Breast epithelium (tissue), 4 donors: ENCODE data around the gene COBLL1. TPM values are rescaled to one million over a fixed set of nuclear protein-coding genes. Genes with fewer than 3 reads are reported as not detected.

Source experiments
- DNase-seq, 2 donors: peaks; one replicate each; pipeline ENCODE4 v3.0.0-alpha.2; 2019; ENCODE audit warnings: low spot score in 2 of 2
- H3K27ac ChIP-seq, 2 donors: fragments of 200-600 bp; sonication (generic) in 1 of 2; one replicate each; pipeline ENCODE4 v1.5.1; 2016 to 2019; ENCODE audit warnings: mild to moderate bottlenecking in 1 of 2
- H3K27me3 ChIP-seq, 2 donors: fragments of 200-600 bp; sonication (generic) in 1 of 2; one replicate each; pipeline versions ENCODE4 v1.5.1 to v1.6.0; 2017 to 2019; ENCODE audit warnings: control low read depth in 1 of 2, mild to moderate bottlenecking in 1 of 2
- H3K36me3 ChIP-seq: fragments of 200-600 bp; one replicate; pipeline ENCODE4 v1.5.1; 2019
- H3K4me1 ChIP-seq, 2 donors: fragments of 200-600 bp; sonication (generic); one replicate each; pipeline ENCODE4 v1.5.1; 2016 to 2019; ENCODE audit warnings: control low read depth in 1 of 2
- H3K4me3 ChIP-seq, 3 donors: fragments of 200-600 bp; sonication (generic); 1 replicate in 2 of 3; 2 replicates in 1 of 3; pipeline ENCODE4 v1.5.1; 2016 to 2019; ENCODE audit warnings: mild to moderate bottlenecking in 3 of 3, moderate library complexity in 2 of 3
- H3K9me3 ChIP-seq, 2 donors: fragments of 200-600 bp; sonication (generic) in 1 of 2; one replicate each; pipeline ENCODE4 v1.5.1; 2016 to 2019; ENCODE audit warnings: control low read depth in 1 of 2
- CTCF ChIP-seq, 3 donors: fragments of 450-650 bp; IDR thresholded peaks; one replicate each; pipeline ENCODE4 v1.5.1; 2016 to 2017; ENCODE audit warnings: antibody characterized with exemption in 3 of 3, mild to moderate bottlenecking in 3 of 3, moderate library complexity in 3 of 3
- POLR2A ChIP-seq: fragments of 450-650 bp; IDR thresholded peaks from one replicate; pipeline ENCODE4 v1.6.1; 2016; ENCODE audit warnings: antibody characterized with exemption, mild to moderate bottlenecking, moderate library complexity
- POLR2AphosphoS5 ChIP-seq, 3 donors: sonication (generic); formaldehyde crosslinking; IDR thresholded peaks; one replicate each; pipeline ENCODE4 v1.6.1; 2017; ENCODE audit warnings: antibody characterized with exemption in 3 of 3
- intact Hi-C: fragments of 100-400 bp; cut with DNase I; formaldehyde crosslinking; loops from one replicate; pipeline ENCODE4 v1.15.1; 2023; ENCODE audit warnings: low total_unique reads
- total RNA-seq, 3 donors: library from RNA; depleted of rRNA; stranded (reverse); fragments of >200 nt; gene quantifications; one replicate each; pipeline ENCODE4 v1.1.0, GENCODE V29; 2016

COBLL1 gene
- total RNA-seq, 3 donors from 2014 or later, result 43.6 to 92.8 (median 75.8) TPM

- no peak for DNase-seq
- no peaks in the 10 kb centered on the region for H3K9me3 ChIP-seq
- intact Hi-C loops, result no loop called here
- TF ChIP-seq POLR2AphosphoS5 (IDR thresholded peaks at IDR 0.05), result no peak
- TF ChIP-seq POLR2A, result no peak
- TF ChIP-seq CTCF (IDR thresholded peaks at IDR 0.05), result no peak
- no peaks in the 10 kb centered on the region for H3K36me3 ChIP-seq
- no peaks in the 10 kb centered on the region for H3K27me3 ChIP-seq
- H3K27ac ChIP-seq, result peak overlapping the region in 1 of 2 donors; percentile 20
- no peak overlapping the region for H3K4me3 ChIP-seq
- H3K4me1 ChIP-seq, result no peaks in the 10 kb centered on the region
Observed at GRCh38 chr2:164831887-164832286, 9.7 kb downstream of the COBLL1 start.

- intact Hi-C loops, result no loop called here
- Histone ChIP-seq H3K36me3 (no peaks in the 10 kb centered on the region), H3K27me3 (no peaks in the 10 kb centered on the region), H3K9me3 (no peaks in the 10 kb centered on the region), H3K27ac (no peak overlapping the region), H3K4me1 (no peaks in the 10 kb centered on the region), H3K4me3 (no peak overlapping the region)
- TF ChIP-seq POLR2A (no peak), POLR2AphosphoS5 (IDR thresholded peaks at IDR 0.05) (no peak), CTCF (IDR thresholded peaks at IDR 0.05) (no peak)
- no peak for DNase-seq
Observed at GRCh38 chr2:164831180-164831579, 10.4 kb downstream of the COBLL1 start.

DNA sequence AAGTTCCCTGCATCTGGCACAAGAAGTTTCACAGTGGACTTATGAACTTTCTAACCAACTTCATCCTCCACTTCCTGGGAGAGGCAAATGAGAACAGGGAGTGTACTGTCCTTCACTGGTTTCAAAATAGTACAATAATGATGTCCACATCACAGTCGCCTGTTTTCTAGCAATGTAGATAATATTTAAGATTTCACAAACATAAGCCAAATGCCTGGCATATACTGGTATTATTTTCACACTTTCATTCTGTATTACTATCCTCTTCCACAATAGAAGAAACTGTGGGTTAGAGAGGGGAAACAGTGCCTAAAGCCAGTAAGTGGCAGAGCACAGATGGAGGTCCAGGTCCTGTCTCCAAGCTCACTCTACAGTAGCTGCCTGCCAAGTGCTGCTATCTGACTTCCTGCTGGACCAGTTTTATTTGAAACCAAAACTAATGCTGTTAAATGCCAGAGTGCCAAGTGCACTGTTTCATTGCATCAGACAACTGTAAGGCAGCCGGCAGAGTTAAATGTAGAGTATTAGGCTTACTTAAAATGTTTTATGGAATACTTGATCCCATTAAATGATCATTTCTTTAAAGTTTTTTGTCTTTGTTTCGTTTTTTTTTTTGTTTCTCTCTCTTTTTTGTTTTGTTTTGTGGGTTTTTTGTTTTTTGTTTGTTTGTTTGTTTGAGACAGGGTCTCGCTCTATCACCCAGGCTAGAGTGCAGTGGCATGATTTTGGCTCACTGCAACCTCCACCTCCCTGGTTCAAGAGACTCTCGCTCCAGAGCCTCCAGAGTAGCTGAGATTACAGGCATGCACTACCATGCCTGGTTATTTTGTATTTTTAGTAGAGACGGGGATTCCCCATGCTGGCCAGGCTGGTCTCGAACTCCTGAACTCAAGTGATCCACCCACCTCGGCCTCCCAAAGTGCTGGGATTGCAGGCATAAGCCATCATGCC, 15.1 kb downstream of the COBLL1 start:
- no peaks in the 10 kb centered on the region for H3K4me1 ChIP-seq
- TF ChIP-seq POLR2A, result no peak
- peak in 1 of 3 donors; percentile 51 for TF ChIP-seq POLR2AphosphoS5 (IDR thresholded peaks at IDR 0.05)
- H3K36me3 ChIP-seq, result no peaks in the 10 kb centered on the region
- H3K27me3 ChIP-seq, result no peaks in the 10 kb centered on the region
- peak in 1 of 2 donors; percentile 81 for DNase-seq
- peak overlapping the region in 1 of 3 donors; percentile 13 for H3K4me3 ChIP-seq
- H3K27ac ChIP-seq, result peak overlapping the region; percentile 50 to 71
- no peaks in the 10 kb centered on the region for H3K9me3 ChIP-seq
- intact Hi-C loops, result no loop called here

- Histone ChIP-seq H3K27me3 (no peaks in the 10 kb centered on the region), H3K4me1 (no peaks in the 10 kb centered on the region), H3K36me3 (no peaks in the 10 kb centered on the region), H3K27ac (no peak overlapping the region), H3K4me3 (no peak overlapping the region), H3K9me3 (no peaks in the 10 kb centered on the region)
- DNase-seq, result no peak
- intact Hi-C loops, result no loop called here
- TF ChIP-seq POLR2AphosphoS5 (IDR thresholded peaks at IDR 0.05) (no peak), CTCF (IDR thresholded peaks at IDR 0.05) (no peak), POLR2A (no peak)
Observed at GRCh38 chr2:164824872-164825271, 16.8 kb downstream of the COBLL1 start.

- H3K27me3 ChIP-seq, result no peaks in the 10 kb centered on the region
- DNase-seq, result no peak
- no peak overlapping the region for H3K4me3 ChIP-seq
- no peaks in the 10 kb centered on the region for H3K9me3 ChIP-seq
- no peaks in the 10 kb centered on the region for H3K4me1 ChIP-seq
- TF ChIP-seq POLR2A (no peak), CTCF (IDR thresholded peaks at IDR 0.05) (no peak), POLR2AphosphoS5 (IDR thresholded peaks at IDR 0.05) (no peak)
- no peak overlapping the region for H3K27ac ChIP-seq
- no peaks in the 10 kb centered on the region for H3K36me3 ChIP-seq
- intact Hi-C loops, result no loop called here
Observed at GRCh38 chr2:164823126-164823525, 18.5 kb downstream of the COBLL1 start.
